ENCODE data around the gene DPM2.

DNA sequence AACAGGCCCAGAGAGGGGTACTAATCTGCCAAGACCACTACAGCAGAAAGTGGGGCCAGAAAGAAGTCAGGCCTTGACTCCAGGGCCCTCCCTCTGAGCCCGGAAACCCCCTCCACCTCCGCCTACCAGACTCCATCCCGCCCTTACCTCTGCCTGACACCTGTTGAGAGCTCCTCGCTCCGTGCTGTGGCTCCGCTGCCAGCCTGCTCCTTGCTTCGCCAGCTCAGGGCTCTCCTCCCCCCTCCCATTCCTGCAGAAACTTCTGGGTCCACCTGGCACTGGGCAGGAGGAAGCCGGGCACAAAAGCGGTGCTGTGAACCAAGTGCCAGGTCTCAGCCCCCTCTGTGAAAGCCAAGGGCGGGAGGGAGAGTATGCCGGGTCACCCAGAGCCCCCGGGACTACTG is 31.9 kb downstream of the DPM2 start:
- TF ChIP-seq EZH2 (IDR thresholded peaks at IDR 0.05; ENCODE audit: borderline replicate concordance) (no peak), EZH2phosphoT487 (IDR thresholded peaks at IDR 0.05; ENCODE audit: low read depth, severe bottlenecking, unreplicated experiment) (no peak)
- TF ChIP-seq, protein P1, sequence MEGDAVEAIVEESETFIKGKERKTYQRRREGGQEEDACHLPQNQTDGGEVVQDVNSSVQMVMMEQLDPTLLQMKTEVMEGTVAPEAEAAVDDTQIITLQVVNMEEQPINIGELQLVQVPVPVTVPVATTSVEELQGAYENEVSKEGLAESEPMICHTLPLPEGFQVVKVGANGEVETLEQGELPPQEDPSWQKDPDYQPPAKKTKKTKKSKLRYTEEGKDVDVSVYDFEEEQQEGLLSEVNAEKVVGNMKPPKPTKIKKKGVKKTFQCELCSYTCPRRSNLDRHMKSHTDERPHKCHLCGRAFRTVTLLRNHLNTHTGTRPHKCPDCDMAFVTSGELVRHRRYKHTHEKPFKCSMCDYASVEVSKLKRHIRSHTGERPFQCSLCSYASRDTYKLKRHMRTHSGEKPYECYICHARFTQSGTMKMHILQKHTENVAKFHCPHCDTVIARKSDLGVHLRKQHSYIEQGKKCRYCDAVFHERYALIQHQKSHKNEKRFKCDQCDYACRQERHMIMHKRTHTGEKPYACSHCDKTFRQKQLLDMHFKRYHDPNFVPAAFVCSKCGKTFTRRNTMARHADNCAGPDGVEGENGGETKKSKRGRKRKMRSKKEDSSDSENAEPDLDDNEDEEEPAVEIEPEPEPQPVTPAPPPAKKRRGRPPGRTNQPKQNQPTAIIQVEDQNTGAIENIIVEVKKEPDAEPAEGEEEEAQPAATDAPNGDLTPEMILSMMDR (IDR thresholded peaks at IDR 0.05; ENCODE audit: poor library complexity) = no peak
